ENCODE data around the gene CNOT10.
"Not testable (repeated sequence)": the region's sequence is repeated elsewhere in the genome, so short reads cannot be mapped to it uniquely, and the experiment has no call there.

Gene CNOT10

GRCh38 chr3:32751377-32751776 lies 66.4 kb downstream of the CNOT10 start:
- in situ Hi-C loops (cut with HindIII; ENCODE audit: low pct_unique_long_range_greater_than_20kb, low sequenced_read_pairs), result no loop called here
- no peak for TF ChIP-seq JUND (IDR thresholded peaks at IDR 0.05; ENCODE audit: low read depth)
- DNase-seq (ENCODE audit: low read depth in 1 of 2, low spot score in 1 of 2), result no peak

- TF ChIP-seq JUND (IDR thresholded peaks at IDR 0.05; ENCODE audit: low read depth), result no peak
- DNase-seq (ENCODE audit: low read depth in 1 of 2, low spot score in 1 of 2), result no peak
- in situ Hi-C loops (cut with HindIII; ENCODE audit: low pct_unique_long_range_greater_than_20kb, low sequenced_read_pairs), result no loop called here
Observed at GRCh38 chr3:32755761-32756160, 70.8 kb downstream of the CNOT10 start.

- DNase-seq (ENCODE audit: low read depth in 1 of 2, low spot score in 1 of 2), result no peak
- TF ChIP-seq JUND (IDR thresholded peaks at IDR 0.05; ENCODE audit: low read depth), result no peak
- in situ Hi-C loops (cut with HindIII; ENCODE audit: low pct_unique_long_range_greater_than_20kb, low sequenced_read_pairs), result no loop called here
Observed at GRCh38 chr3:32757618-32758374, 72.8 kb downstream of the CNOT10 start.

- no peak for TF ChIP-seq JUND (IDR thresholded peaks at IDR 0.05; ENCODE audit: low read depth)
- no peak for DNase-seq (ENCODE audit: low read depth in 1 of 2, low spot score in 1 of 2)
- in situ Hi-C loops (cut with HindIII; ENCODE audit: low pct_unique_long_range_greater_than_20kb, low sequenced_read_pairs), result no loop called here
Observed at GRCh38 chr3:32758375-32758753, 73.4 kb downstream of the CNOT10 start.

GRCh38 chr3:32759342-32759741 lies 74.4 kb downstream of the CNOT10 start:
- in situ Hi-C loops (cut with HindIII; ENCODE audit: low pct_unique_long_range_greater_than_20kb, low sequenced_read_pairs), result no loop called here
- DNase-seq (ENCODE audit: low read depth in 1 of 2, low spot score in 1 of 2), result no peak
- TF ChIP-seq JUND (IDR thresholded peaks at IDR 0.05; ENCODE audit: low read depth), result no peak

- DNase-seq (ENCODE audit: low read depth in 1 of 2, low spot score in 1 of 2), result no peak
- TF ChIP-seq JUND (IDR thresholded peaks at IDR 0.05; ENCODE audit: low read depth), result no peak
Observed at GRCh38 chr3:32764481-32764880, 79.5 kb downstream of the CNOT10 start.

GRCh38 chr3:32778389-32778788 lies 93.4 kb downstream of the CNOT10 start:
- TF ChIP-seq JUND (IDR thresholded peaks at IDR 0.05; ENCODE audit: low read depth), result no peak
- no peak for DNase-seq (ENCODE audit: low read depth in 1 of 2, low spot score in 1 of 2)
- in situ Hi-C loops (cut with HindIII; ENCODE audit: low pct_unique_long_range_greater_than_20kb, low sequenced_read_pairs), result no loop called here

More at GRCh38 chr3:32764481-32764880, 79.5 kb downstream of the CNOT10 start:
- in situ Hi-C loops (cut with HindIII; ENCODE audit: low pct_unique_long_range_greater_than_20kb, low sequenced_read_pairs), result no loop called here

GRCh38 chr3:32780071-32780734 lies 95.2 kb downstream of the CNOT10 start:
- in situ Hi-C loops (cut with HindIII; ENCODE audit: low pct_unique_long_range_greater_than_20kb, low sequenced_read_pairs), result no loop called here
- DNase-seq (ENCODE audit: low read depth in 1 of 2, low spot score in 1 of 2), result no peak
- TF ChIP-seq JUND (IDR thresholded peaks at IDR 0.05; ENCODE audit: low read depth), result no peak

GRCh38 chr3:32780735-32781210 lies 95.8 kb downstream of the CNOT10 start:
- TF ChIP-seq JUND (IDR thresholded peaks at IDR 0.05; ENCODE audit: low read depth), result no peak
- peak in 1 of 2 experiments; percentile 75 for DNase-seq (ENCODE audit: low read depth in 1 of 2, low spot score in 1 of 2)
- in situ Hi-C loops (cut with HindIII; ENCODE audit: low pct_unique_long_range_greater_than_20kb, low sequenced_read_pairs), result no loop called here

- DNase-seq (ENCODE audit: low read depth in 1 of 2, low spot score in 1 of 2), result peak; percentile 52 to 84
Observed at GRCh38 chr3:32781211-32781968, 96.4 kb downstream of the CNOT10 start.

GRCh38 chr3:32781969-32782270 lies 96.9 kb downstream of the CNOT10 start:
- in situ Hi-C loops (cut with HindIII; ENCODE audit: low pct_unique_long_range_greater_than_20kb, low sequenced_read_pairs); DNase-seq (ENCODE audit: low read depth in 1 of 2, low spot score in 1 of 2): not testable (repeated sequence)

More at GRCh38 chr3:32781211-32781968, 96.4 kb downstream of the CNOT10 start:
- in situ Hi-C loops (cut with HindIII; ENCODE audit: low pct_unique_long_range_greater_than_20kb, low sequenced_read_pairs), result no loop called here
- TF ChIP-seq JUND (IDR thresholded peaks at IDR 0.05; ENCODE audit: low read depth), result no peak

GRCh38 chr3:32782407-32782806 lies 97.4 kb downstream of the CNOT10 start:
- DNase-seq (ENCODE audit: low read depth in 1 of 2, low spot score in 1 of 2), result no peak
- no peak for TF ChIP-seq JUND (IDR thresholded peaks at IDR 0.05; ENCODE audit: low read depth)
- in situ Hi-C loops (cut with HindIII; ENCODE audit: low pct_unique_long_range_greater_than_20kb, low sequenced_read_pairs), result no loop called here

- in situ Hi-C loops (cut with HindIII; ENCODE audit: low pct_unique_long_range_greater_than_20kb, low sequenced_read_pairs), result no loop called here
- DNase-seq (ENCODE audit: low read depth in 1 of 2, low spot score in 1 of 2), result peak in 1 of 2 experiments; percentile 29
- no peak for TF ChIP-seq JUND (IDR thresholded peaks at IDR 0.05; ENCODE audit: low read depth)
Observed at GRCh38 chr3:32791833-32792232, 106.8 kb downstream of the CNOT10 start.

Data from T47D (cell line).